ENCODE measurements around the gene NIPAL1. TPM values are rescaled to one million over a fixed set of nuclear protein-coding genes. Genes with fewer than 3 reads are reported as not detected.

Gene NIPAL1
- total RNA-seq, 4 donors from 2014 or later = 0.87 to 3.1 (median 1.9) TPM

- Histone ChIP-seq H3K4me1 (peaks cover 0 to 8% (median 0%) of the 10 kb centered on the region in 4 donors), H3K4me3 (no peak overlapping the region), H3K27ac (peak overlapping the region in 2 of 4 donors; percentile 20 to 73), H3K36me3 (no peaks in the 10 kb centered on the region), H3K9me3 (no peaks in the 10 kb centered on the region), H3K27me3 (no peaks in the 10 kb centered on the region)
- TF ChIP-seq POLR2A (IDR thresholded peaks at IDR 0.05) = no peak
- TF ChIP-seq EP300 (IDR thresholded peaks at IDR 0.05) = no peak
- no peak for TF ChIP-seq CTCF (IDR thresholded peaks at IDR 0.05)
- no peak for DNase-seq (ENCODE audit: low spot score in 2 of 2)
These were observed 16.1 kb downstream of the NIPAL1 start for GRCh38 chr4:48032721-48033120.

- no peaks in the 10 kb centered on the region for H3K36me3 ChIP-seq
- H3K9me3 ChIP-seq = no peaks in the 10 kb centered on the region
- peak overlapping the region in 2 of 4 donors; percentile 2 to 73 for H3K27ac ChIP-seq
- no peak overlapping the region for H3K4me3 ChIP-seq
- DNase-seq (ENCODE audit: low spot score in 2 of 2) = no peak
- H3K27me3 ChIP-seq = no peaks in the 10 kb centered on the region
- TF ChIP-seq EP300 (IDR thresholded peaks at IDR 0.05) (no peak), POLR2A (IDR thresholded peaks at IDR 0.05) (no peak), CTCF (IDR thresholded peaks at IDR 0.05) (no peak)
- peaks cover 0 to 8% (median 0%) of the 10 kb centered on the region in 4 donors for H3K4me1 ChIP-seq
These were observed 16.8 kb downstream of the NIPAL1 start for GRCh38 chr4:48033412-48033811.

GRCh38 chr4:48033825-48034413, 17.3 kb downstream of the NIPAL1 start:
- WGBS, 2 donors = 81 to 95% methylated on average over 1 of the region's 1 CpG
- H3K4me1 ChIP-seq = peaks cover 0 to 8% (median 0%) of the 10 kb centered on the region in 4 donors
- H3K4me3 ChIP-seq = no peak overlapping the region
- no peaks in the 10 kb centered on the region for H3K9me3 ChIP-seq
- H3K27ac ChIP-seq = no peak overlapping the region
- TF ChIP-seq POLR2A (IDR thresholded peaks at IDR 0.05) (no peak), EP300 (IDR thresholded peaks at IDR 0.05) (no peak), CTCF (IDR thresholded peaks at IDR 0.05) (peak in 4 of 5 experiments; percentile 9 to 31 (median 17))
- peak in 1 of 2 donors; percentile 27 for DNase-seq (ENCODE audit: low spot score in 2 of 2)
- H3K27me3 ChIP-seq = no peaks in the 10 kb centered on the region
- no peaks in the 10 kb centered on the region for H3K36me3 ChIP-seq

- TF ChIP-seq CTCF (IDR thresholded peaks at IDR 0.05) (no peak), EP300 (IDR thresholded peaks at IDR 0.05) (no peak), POLR2A (IDR thresholded peaks at IDR 0.05) (no peak)
- Histone ChIP-seq H3K36me3 (no peaks in the 10 kb centered on the region), H3K9me3 (no peaks in the 10 kb centered on the region), H3K4me3 (no peak overlapping the region), H3K4me1 (peaks cover 0 to 8% (median 0%) of the 10 kb centered on the region in 4 donors), H3K27me3 (no peaks in the 10 kb centered on the region), H3K27ac (no peak overlapping the region)
- DNase-seq (ENCODE audit: low spot score in 2 of 2) = no peak
- 77 to 82% methylated on average over 3 of the region's 3 CpGs for WGBS, 2 donors
These were observed 19.4 kb downstream of the NIPAL1 start for GRCh38 chr4:48035952-48036351.

GRCh38 chr4:48037117-48037462, 20.5 kb downstream of the NIPAL1 start:
- H3K27ac ChIP-seq = no peak overlapping the region
- DNase-seq (ENCODE audit: low spot score in 2 of 2) = no peak
- 45 to 47% methylated on average over 2 of the region's 2 CpGs for WGBS, 2 donors

More at GRCh38 chr4:48037117-48037462, 20.5 kb downstream of the NIPAL1 start:
- H3K27me3 ChIP-seq = no peaks in the 10 kb centered on the region
- no peak overlapping the region for H3K4me3 ChIP-seq
- no peaks in the 10 kb centered on the region for H3K36me3 ChIP-seq
- H3K4me1 ChIP-seq = peaks cover 0 to 8% (median 0%) of the 10 kb centered on the region in 4 donors
- TF ChIP-seq CTCF (IDR thresholded peaks at IDR 0.05) = no peak
- TF ChIP-seq EP300 (IDR thresholded peaks at IDR 0.05) = no peak
- TF ChIP-seq POLR2A (IDR thresholded peaks at IDR 0.05) = no peak
- no peaks in the 10 kb centered on the region for H3K9me3 ChIP-seq

Data from tibial nerve (tissue), 4 donors.